Uterus (tissue), 4 donors: Measurements from ENCODE around the gene MYADML2. TPM values are rescaled to one million over a fixed set of nuclear protein-coding genes. Genes with fewer than 3 reads are reported as not detected.

Source experiments
- DNase-seq, 2 donors: peaks; one replicate each; pipeline ENCODE4 v3.0.0-alpha.2; 2019 to 2020
- H3K27ac ChIP-seq, 2 donors: fragments of 200-600 bp; sonication (generic); 1 replicate in 1 of 2; 2 replicates in 1 of 2; pipeline ENCODE4 v1.5.1; 2016 to 2018
- H3K27me3 ChIP-seq, 2 donors: fragments of 200-600 bp; sonication (generic); one replicate each; pipeline ENCODE4 v1.5.1; 2018 to 2019; ENCODE audit warnings: control low read depth in 1 of 2
- H3K36me3 ChIP-seq, 2 donors: fragments of 200-600 bp; sonication (generic); one replicate each; pipeline ENCODE4 v1.5.1; 2019; ENCODE audit warnings: control low read depth in 1 of 2
- H3K4me1 ChIP-seq, 2 donors: fragments of 200-600 bp; sonication (generic); one replicate each; pipeline ENCODE4 v1.5.1; 2018 to 2019; ENCODE audit warnings: control low read depth in 1 of 2
- H3K4me3 ChIP-seq, 2 donors: fragments of 200-600 bp; sonication (generic); 1 replicate in 1 of 2; 2 replicates in 1 of 2; pipeline ENCODE4 v1.5.1; 2018 to 2019; ENCODE audit warnings: mild to moderate bottlenecking in 1 of 2
- H3K9me3 ChIP-seq, 2 donors: fragments of 200-600 bp; sonication (generic); one replicate each; pipeline ENCODE4 v1.5.1; 2019; ENCODE audit warnings: control low read depth in 1 of 2
- CTCF ChIP-seq, 4 experiments: fragments of 200-600 bp in 2 of 4; fragments of 450-650 bp in 2 of 4; sonication (generic) in 2 of 4; IDR thresholded peaks; one replicate each; pipeline ENCODE4 v1.5.1; 2016 to 2019; ENCODE audit warnings: antibody characterized with exemption in 4 of 4, mild to moderate bottlenecking in 2 of 4, moderate library complexity in 1 of 4
- POLR2A ChIP-seq, 2 donors: fragments of 450-650 bp; IDR thresholded peaks; one replicate each; pipeline ENCODE4 v1.6.1; 2016; ENCODE audit warnings: antibody characterized with exemption in 2 of 2, mild to moderate bottlenecking in 1 of 2, moderate library complexity in 1 of 2
- intact Hi-C: fragments of 100-400 bp; cut with DNase I; formaldehyde crosslinking; loops from one replicate; pipeline ENCODE4 v1.15.1; 2023; ENCODE audit warnings: low total_unique reads
- total RNA-seq, 4 donors: library from RNA; depleted of rRNA in 3 of 4; stranded (reverse); fragments of >200 nt in 3 of 4; gene quantifications; one replicate each; pipeline versions ENCODE4 v1.1.0 to v1.2.4, GENCODE V29; 2014 to 2023
- donor health status: DM: yes; HTN: yes; CAD: no.

Gene MYADML2
- total RNA-seq, 4 donors from 2014 or later = not detected

GRCh38 chr17:81932333-81932983, 14.6 kb downstream of the MYADML2 start:
- DNase-seq = no peak
- Histone ChIP-seq H3K36me3 (no peaks in the 10 kb centered on the region), H3K9me3 (no peaks in the 10 kb centered on the region), H3K27me3 (no peaks in the 10 kb centered on the region), H3K4me1 (no peaks in the 10 kb centered on the region), H3K27ac (no peak overlapping the region), H3K4me3 (no peak overlapping the region)
- TF ChIP-seq POLR2A (IDR thresholded peaks at IDR 0.05) (no peak), CTCF (IDR thresholded peaks at IDR 0.05) (no peak)
- intact Hi-C loops = no loop called here

GRCh38 chr17:81931557-81932332, 15.3 kb downstream of the MYADML2 start:
- intact Hi-C loops = no loop called here
- H3K4me3 ChIP-seq = no peak overlapping the region

GRCh38 chr17:81931189-81931556, 15.9 kb downstream of the MYADML2 start:
- H3K4me1 ChIP-seq = peaks cover 0 to under 1% of the 10 kb centered on the region in 2 donors
- no peak overlapping the region for H3K4me3 ChIP-seq
- no peaks in the 10 kb centered on the region for H3K36me3 ChIP-seq
- DNase-seq = no peak
- H3K27ac ChIP-seq = no peak overlapping the region
- H3K9me3 ChIP-seq = no peaks in the 10 kb centered on the region
- intact Hi-C loops = no loop called here
- H3K27me3 ChIP-seq = no peaks in the 10 kb centered on the region
- no peak for TF ChIP-seq CTCF (IDR thresholded peaks at IDR 0.05)
- no peak for TF ChIP-seq POLR2A (IDR thresholded peaks at IDR 0.05)

More at GRCh38 chr17:81931557-81932332, 15.3 kb downstream of the MYADML2 start:
- Histone ChIP-seq H3K27me3 (no peaks in the 10 kb centered on the region), H3K9me3 (no peaks in the 10 kb centered on the region), H3K27ac (no peak overlapping the region), H3K4me1 (no peaks in the 10 kb centered on the region), H3K36me3 (no peaks in the 10 kb centered on the region)
- no peak for DNase-seq
- TF ChIP-seq POLR2A (IDR thresholded peaks at IDR 0.05) = no peak
- no peak for TF ChIP-seq CTCF (IDR thresholded peaks at IDR 0.05)

GRCh38 chr17:81930142-81931125, 16.6 kb downstream of the MYADML2 start:
- Histone ChIP-seq H3K36me3 (no peaks in the 10 kb centered on the region), H3K27ac (no peak overlapping the region), H3K27me3 (no peaks in the 10 kb centered on the region), H3K9me3 (no peaks in the 10 kb centered on the region), H3K4me1 (peaks cover 0 to 3% of the 10 kb centered on the region in 2 donors), H3K4me3 (no peak overlapping the region)
- no peak for DNase-seq
- TF ChIP-seq POLR2A (IDR thresholded peaks at IDR 0.05) = no peak
- TF ChIP-seq CTCF (IDR thresholded peaks at IDR 0.05) = no peak
- intact Hi-C loops = no loop called here
